K562 (cell line): ENCODE measurements around the gene CSRNP3. TPM values are rescaled to one million over a fixed set of nuclear protein-coding genes. Genes with fewer than 3 reads are reported as not detected.

Experiments used
- NR2C2 ChIP-seq, 2 experiments: fragments of 200-800 bp in 1 of 2; sonication (Bioruptor generic) in 1 of 2; sonication (generic) in 1 of 2; formaldehyde crosslinking in 1 of 2; IDR thresholded peaks; 2 replicates each; pipeline versions ENCODE4 v1.6.1 to v1.8.0; 2016 to 2022; ENCODE audit warnings: mild to moderate bottlenecking in 1 of 2, missing compliant biosample characterization in 1 of 2, missing genetic modification characterization in 1 of 2, missing genetic modification reagents in 1 of 2
- RFX5 ChIP-seq: IDR thresholded peaks from 2 replicates; pipeline ENCODE4 v1.6.1; 2011; ENCODE audit warnings: low read depth, mild to moderate bottlenecking, improper control_type of control experiment, low read length
- SNIP1 ChIP-seq: fragments of 450-650 bp; IDR thresholded peaks from 2 replicates; pipeline ENCODE4 v1.7.1; 2017; ENCODE audit warnings: low read depth, mild to moderate bottlenecking
- TAF1 ChIP-seq: IDR thresholded peaks from 2 replicates; pipeline ENCODE4 v1.6.1; 2011; ENCODE audit warnings: mild to moderate bottlenecking, low read length, moderate library complexity; ENCODE audit not compliant: insufficient read depth, control insufficient read depth, severe bottlenecking; ENCODE audit errors: extremely low read depth
- polyA plus RNA-seq, 8 experiments: library from polyadenylated mRNA; depleted of rRNA in 4 of 8; stranded (reverse) in 5 of 8; unstranded in 3 of 8; fragments of >200 nt; fragmentation: Nextera tagmentation in 2 of 8; fragmentation: Illumina TruSeq in 1 of 8; extraction: Ambion mirVana in 2 of 8; extraction: Trizol in 1 of 8; gene quantifications; 2 replicates each; pipeline versions ENCODE4 v1.2.1 to v1.2.3, GENCODE V29; 2011 to 2014; ENCODE audit warnings: inconsistent platforms in 1 of 8, missing spikeins in 1 of 8
- total RNA-seq, 7 experiments: library from RNA; depleted of rRNA in 6 of 7; stranded (reverse); fragments of >200 nt in 6 of 7; fragmentation: Illumina TruSeq in 2 of 7; extraction: Trizol in 2 of 7; gene quantifications; 2 replicates each; pipeline versions ENCODE4 v1.2.1 to v1.2.3, GENCODE V29; 2011 to 2021; ENCODE audit warnings: low replicate concordance in 1 of 7
- TF ChIP-seq, protein P1 (sequence below), 2 experiments: fragments of 450-650 bp in 1 of 2; sonication (generic) in 1 of 2; formaldehyde crosslinking in 1 of 2; IDR thresholded peaks; 2 replicates each; pipeline versions ENCODE4 v1.7.1 to v1.9.0; 2016 to 2022; ENCODE audit warnings: inconsistent platforms in 1 of 2, mild to moderate bottlenecking in 1 of 2, missing genetic modification reagents in 1 of 2
- TF ChIP-seq, protein P2 (sequence below): fragments of 250-450 bp; sonication (Bioruptor Pico); IDR thresholded peaks from 2 replicates; pipeline ENCODE4 v1.4.0; 2020; ENCODE audit warnings: mild to moderate bottlenecking, moderate library complexity

Gene CSRNP3
- total and polyA plus RNA-seq, 9 of the 15 experiments (the other 6 are each of a cell fraction or from before 2014, with no cell fraction given), result not detected

DNA sequence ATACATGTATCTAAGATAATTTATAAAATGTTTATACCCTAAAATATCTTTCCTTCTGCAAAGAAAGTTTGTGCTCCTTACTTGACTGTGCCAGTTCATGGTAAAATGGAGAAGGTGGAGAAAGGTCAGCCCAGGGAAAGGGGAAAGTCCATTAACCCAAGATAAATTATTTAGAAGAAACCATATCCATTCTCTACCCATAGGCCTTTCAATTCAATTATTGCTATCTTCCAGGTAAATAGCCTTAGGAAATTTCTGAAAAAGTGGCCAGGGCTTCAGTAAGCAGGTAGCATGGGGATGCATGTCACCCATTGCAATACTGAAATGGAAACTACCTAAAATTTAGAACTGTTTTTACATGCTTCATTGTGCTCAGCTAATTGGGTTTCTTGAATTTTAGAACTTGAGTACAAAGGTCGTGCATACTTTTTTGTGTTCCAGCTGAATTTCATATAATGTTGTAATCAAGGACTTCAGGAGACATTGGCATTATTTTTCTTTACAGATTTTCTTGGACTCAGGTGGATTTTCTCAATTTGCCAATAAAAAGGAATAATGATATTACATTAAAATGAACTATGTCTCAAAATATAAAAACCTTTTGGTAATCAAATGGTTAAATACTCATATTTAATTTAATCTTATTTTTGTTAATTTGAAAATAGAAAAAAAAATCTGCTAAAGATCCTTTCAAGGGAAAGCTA lies 124.9 kb downstream of the CSRNP3 start (continued):
- TF ChIP-seq, protein P1, sequence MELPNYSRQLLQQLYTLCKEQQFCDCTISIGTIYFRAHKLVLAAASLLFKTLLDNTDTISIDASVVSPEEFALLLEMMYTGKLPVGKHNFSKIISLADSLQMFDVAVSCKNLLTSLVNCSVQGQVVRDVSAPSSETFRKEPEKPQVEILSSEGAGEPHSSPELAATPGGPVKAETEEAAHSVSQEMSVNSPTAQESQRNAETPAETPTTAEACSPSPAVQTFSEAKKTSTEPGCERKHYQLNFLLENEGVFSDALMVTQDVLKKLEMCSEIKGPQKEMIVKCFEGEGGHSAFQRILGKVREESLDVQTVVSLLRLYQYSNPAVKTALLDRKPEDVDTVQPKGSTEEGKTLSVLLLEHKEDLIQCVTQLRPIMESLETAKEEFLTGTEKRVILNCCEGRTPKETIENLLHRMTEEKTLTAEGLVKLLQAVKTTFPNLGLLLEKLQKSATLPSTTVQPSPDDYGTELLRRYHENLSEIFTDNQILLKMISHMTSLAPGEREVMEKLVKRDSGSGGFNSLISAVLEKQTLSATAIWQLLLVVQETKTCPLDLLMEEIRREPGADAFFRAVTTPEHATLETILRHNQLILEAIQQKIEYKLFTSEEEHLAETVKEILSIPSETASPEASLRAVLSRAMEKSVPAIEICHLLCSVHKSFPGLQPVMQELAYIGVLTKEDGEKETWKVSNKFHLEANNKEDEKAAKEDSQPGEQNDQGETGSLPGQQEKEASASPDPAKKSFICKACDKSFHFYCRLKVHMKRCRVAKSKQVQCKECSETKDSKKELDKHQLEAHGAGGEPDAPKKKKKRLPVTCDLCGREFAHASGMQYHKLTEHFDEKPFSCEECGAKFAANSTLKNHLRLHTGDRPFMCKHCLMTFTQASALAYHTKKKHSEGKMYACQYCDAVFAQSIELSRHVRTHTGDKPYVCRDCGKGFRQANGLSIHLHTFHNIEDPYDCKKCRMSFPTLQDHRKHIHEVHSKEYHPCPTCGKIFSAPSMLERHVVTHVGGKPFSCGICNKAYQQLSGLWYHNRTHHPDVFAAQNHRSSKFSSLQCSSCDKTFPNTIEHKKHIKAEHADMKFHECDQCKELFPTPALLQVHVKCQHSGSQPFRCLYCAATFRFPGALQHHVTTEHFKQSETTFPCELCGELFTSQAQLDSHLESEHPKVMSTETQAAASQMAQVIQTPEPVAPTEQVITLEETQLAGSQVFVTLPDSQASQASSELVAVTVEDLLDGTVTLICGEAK (IDR thresholded peaks at IDR 0.05), result no peak
- TF ChIP-seq, protein P1 (CRISPR knock-in tag; IDR thresholded peaks at IDR 0.05), result no peak
- no peak for TF ChIP-seq TAF1
- no peak for TF ChIP-seq NR2C2 (CRISPR knock-in tag; IDR thresholded peaks at IDR 0.05)
- TF ChIP-seq NR2C2 (tag; IDR thresholded peaks at IDR 0.05), result no peak
- TF ChIP-seq, protein P2, sequence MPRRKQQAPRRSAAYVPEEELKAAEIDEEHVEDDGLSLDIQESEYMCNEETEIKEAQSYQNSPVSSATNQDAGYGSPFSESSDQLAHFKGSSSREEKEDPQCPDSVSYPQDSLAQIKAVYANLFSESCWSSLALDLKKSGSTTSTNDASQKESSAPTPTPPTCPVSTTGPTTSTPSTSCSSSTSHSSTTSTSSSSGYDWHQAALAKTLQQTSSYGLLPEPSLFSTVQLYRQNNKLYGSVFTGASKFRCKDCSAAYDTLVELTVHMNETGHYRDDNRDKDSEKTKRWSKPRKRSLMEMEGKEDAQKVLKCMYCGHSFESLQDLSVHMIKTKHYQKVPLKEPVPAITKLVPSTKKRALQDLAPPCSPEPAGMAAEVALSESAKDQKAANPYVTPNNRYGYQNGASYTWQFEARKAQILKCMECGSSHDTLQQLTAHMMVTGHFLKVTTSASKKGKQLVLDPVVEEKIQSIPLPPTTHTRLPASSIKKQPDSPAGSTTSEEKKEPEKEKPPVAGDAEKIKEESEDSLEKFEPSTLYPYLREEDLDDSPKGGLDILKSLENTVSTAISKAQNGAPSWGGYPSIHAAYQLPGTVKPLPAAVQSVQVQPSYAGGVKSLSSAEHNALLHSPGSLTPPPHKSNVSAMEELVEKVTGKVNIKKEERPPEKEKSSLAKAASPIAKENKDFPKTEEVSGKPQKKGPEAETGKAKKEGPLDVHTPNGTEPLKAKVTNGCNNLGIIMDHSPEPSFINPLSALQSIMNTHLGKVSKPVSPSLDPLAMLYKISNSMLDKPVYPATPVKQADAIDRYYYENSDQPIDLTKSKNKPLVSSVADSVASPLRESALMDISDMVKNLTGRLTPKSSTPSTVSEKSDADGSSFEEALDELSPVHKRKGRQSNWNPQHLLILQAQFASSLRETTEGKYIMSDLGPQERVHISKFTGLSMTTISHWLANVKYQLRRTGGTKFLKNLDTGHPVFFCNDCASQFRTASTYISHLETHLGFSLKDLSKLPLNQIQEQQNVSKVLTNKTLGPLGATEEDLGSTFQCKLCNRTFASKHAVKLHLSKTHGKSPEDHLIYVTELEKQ (CRISPR knock-in tag), result no peak
- no peak for TF ChIP-seq RFX5
- no peak for TF ChIP-seq SNIP1
